Prostate gland (tissue), 2 donors: Measurements from ENCODE around the gene VAV1. TPM values are rescaled to one million over a fixed set of nuclear protein-coding genes. Genes with fewer than 3 reads are reported as not detected.

Experiments used
- DNase-seq: peaks from one replicate; pipeline ENCODE4 v3.0.0-alpha.2; 2019; ENCODE audit warnings: low spot score
- H3K27ac ChIP-seq, 2 donors: fragments of 200-600 bp; sonication (generic); 2 replicates each; pipeline ENCODE4 v1.5.1; 2017 to 2019
- H3K27me3 ChIP-seq: fragments of 200-600 bp; sonication (generic); replicated peaks from 2 replicates; pipeline ENCODE4 v1.5.1; 2019; ENCODE audit not compliant: insufficient read depth
- H3K36me3 ChIP-seq, 2 donors: fragments of 200-600 bp; sonication (generic); 1 replicate in 1 of 2; 2 replicates in 1 of 2; pipeline versions ENCODE4 v1.5.1 to v1.8.1; 2017 to 2019
- H3K4me1 ChIP-seq: fragments of 200-600 bp; sonication (generic); replicated peaks from 2 replicates; pipeline ENCODE4 v1.5.1; 2019
- H3K4me3 ChIP-seq, 2 donors: fragments of 200-600 bp; sonication (generic); 2 replicates each; pipeline ENCODE4 v1.5.1; 2017 to 2019
- H3K9me3 ChIP-seq: fragments of 200-600 bp; sonication (generic); 2 replicates; pipeline ENCODE4 v1.5.1; 2017
- CTCF ChIP-seq, 4 experiments: fragments of 200-600 bp in 2 of 4; fragments of 450-650 bp in 2 of 4; sonication (generic) in 2 of 4; IDR thresholded peaks; 1 replicate in 3 of 4; 2 replicates in 1 of 4; pipeline ENCODE4 v1.5.1; 2016 to 2019; ENCODE audit warnings: antibody characterized with exemption in 4 of 4, mild to moderate bottlenecking in 2 of 4, moderate library complexity in 2 of 4
- POLR2A ChIP-seq: fragments of 450-650 bp; IDR thresholded peaks from one replicate; pipeline ENCODE4 v1.6.1; 2016; ENCODE audit warnings: antibody characterized with exemption, mild to moderate bottlenecking
- POLR2AphosphoS5 ChIP-seq: sonication (generic); formaldehyde crosslinking; IDR thresholded peaks from one replicate; pipeline ENCODE4 v1.6.1; 2017; ENCODE audit warnings: antibody characterized with exemption
- WGBS: methylation state at CpG from one replicate; pipeline ENCODE4 v1.1.5; 2018; 5-methylcytosine and 5-hydroxymethylcytosine counted together
- intact Hi-C: fragments of 100-400 bp; cut with DNase I; formaldehyde crosslinking; loops from one replicate; pipeline ENCODE4 v1.14.2; 2022
- total RNA-seq, 2 donors: library from RNA; depleted of rRNA; stranded (reverse); fragments of >200 nt; gene quantifications; one replicate each; pipeline ENCODE4 v1.1.0, GENCODE V29; 2016

The VAV1 gene
- total RNA-seq, 2 donors from 2014 or later = 3.6 to 4.8 TPM

- WGBS = 94% methylated on average over 3 of the region's 3 CpGs
- intact Hi-C loops = no loop called here
- DNase-seq = no peak
Measured at GRCh38 chr19:6835501-6835900, 63.0 kb downstream of the VAV1 start.

GRCh38 chr19:6837525-6837924 lies 65.0 kb downstream of the VAV1 start:
- TF ChIP-seq POLR2A = no peak
- TF ChIP-seq POLR2AphosphoS5 = no peak
- TF ChIP-seq CTCF (IDR thresholded peaks at IDR 0.05) = no peak
- Histone ChIP-seq H3K4me1 (no peaks in the 10 kb centered on the region), H3K27me3 (no peaks in the 10 kb centered on the region), H3K36me3 (no peaks in the 10 kb centered on the region), H3K9me3 (no peaks in the 10 kb centered on the region), H3K4me3 (no peak overlapping the region), H3K27ac (no peak overlapping the region)
- intact Hi-C loops = no loop called here
- DNase-seq = no peak
- 51% methylated on average over 2 of the region's 2 CpGs for WGBS

More at GRCh38 chr19:6835501-6835900, 63.0 kb downstream of the VAV1 start:
- H3K27ac ChIP-seq = no peak overlapping the region
- no peaks in the 10 kb centered on the region for H3K4me1 ChIP-seq
- no peaks in the 10 kb centered on the region for H3K36me3 ChIP-seq
- no peak for TF ChIP-seq POLR2A
- TF ChIP-seq POLR2AphosphoS5 = no peak
- no peak for TF ChIP-seq CTCF (IDR thresholded peaks at IDR 0.05)
- no peaks in the 10 kb centered on the region for H3K9me3 ChIP-seq
- H3K4me3 ChIP-seq = no peak overlapping the region
- no peaks in the 10 kb centered on the region for H3K27me3 ChIP-seq

GRCh38 chr19:6838062-6838655 lies 65.7 kb downstream of the VAV1 start:
- no peaks in the 10 kb centered on the region for H3K9me3 ChIP-seq
- no peak for DNase-seq
- no peaks in the 10 kb centered on the region for H3K36me3 ChIP-seq
- 91% methylated on average over 3 of the region's 3 CpGs for WGBS
- H3K27ac ChIP-seq = no peak overlapping the region
- TF ChIP-seq CTCF (IDR thresholded peaks at IDR 0.05) = no peak
- no peak for TF ChIP-seq POLR2AphosphoS5
- TF ChIP-seq POLR2A = no peak
- no peak overlapping the region for H3K4me3 ChIP-seq
- intact Hi-C loops = no loop called here
- H3K27me3 ChIP-seq = no peaks in the 10 kb centered on the region
- no peaks in the 10 kb centered on the region for H3K4me1 ChIP-seq

- Histone ChIP-seq H3K4me1 (no peaks in the 10 kb centered on the region), H3K27me3 (no peaks in the 10 kb centered on the region), H3K36me3 (no peaks in the 10 kb centered on the region), H3K27ac (no peak overlapping the region), H3K9me3 (no peaks in the 10 kb centered on the region), H3K4me3 (no peak overlapping the region)
- intact Hi-C loops = no loop called here
- TF ChIP-seq CTCF (IDR thresholded peaks at IDR 0.05) (no peak), POLR2A (no peak), POLR2AphosphoS5 (no peak)
- WGBS = 76% methylated on average over 5 of the region's 5 CpGs
- no peak for DNase-seq
Measured at GRCh38 chr19:6842871-6843607, 70.5 kb downstream of the VAV1 start.

GRCh38 chr19:6847828-6848200 lies 75.3 kb downstream of the VAV1 start:
- H3K36me3 ChIP-seq = no peaks in the 10 kb centered on the region
- WGBS = 96% methylated on average over 11 of the region's 11 CpGs
- no peak for DNase-seq
- H3K27me3 ChIP-seq = no peaks in the 10 kb centered on the region
- H3K27ac ChIP-seq = no peak overlapping the region
- H3K4me3 ChIP-seq = no peak overlapping the region
- H3K4me1 ChIP-seq = no peaks in the 10 kb centered on the region
- TF ChIP-seq CTCF (IDR thresholded peaks at IDR 0.05) (no peak), POLR2AphosphoS5 (no peak), POLR2A (no peak)
- intact Hi-C loops = no loop called here
- no peaks in the 10 kb centered on the region for H3K9me3 ChIP-seq
